HUDEP-2 (cell line): ENCODE data around the gene RNF148.
"Not testable (repeated sequence)": the region's sequence is repeated elsewhere in the genome, so short reads cannot be mapped to it uniquely, and the experiment has no call there.

Experiments used
- DNase-seq, 76 experiments: peaks; one replicate each; lab custom pipeline; 2025; ENCODE audit not compliant: unreplicated experiment in 76 of 76; lab: John Stamatoyannopoulos, UW

The RNF148 gene

DNA sequence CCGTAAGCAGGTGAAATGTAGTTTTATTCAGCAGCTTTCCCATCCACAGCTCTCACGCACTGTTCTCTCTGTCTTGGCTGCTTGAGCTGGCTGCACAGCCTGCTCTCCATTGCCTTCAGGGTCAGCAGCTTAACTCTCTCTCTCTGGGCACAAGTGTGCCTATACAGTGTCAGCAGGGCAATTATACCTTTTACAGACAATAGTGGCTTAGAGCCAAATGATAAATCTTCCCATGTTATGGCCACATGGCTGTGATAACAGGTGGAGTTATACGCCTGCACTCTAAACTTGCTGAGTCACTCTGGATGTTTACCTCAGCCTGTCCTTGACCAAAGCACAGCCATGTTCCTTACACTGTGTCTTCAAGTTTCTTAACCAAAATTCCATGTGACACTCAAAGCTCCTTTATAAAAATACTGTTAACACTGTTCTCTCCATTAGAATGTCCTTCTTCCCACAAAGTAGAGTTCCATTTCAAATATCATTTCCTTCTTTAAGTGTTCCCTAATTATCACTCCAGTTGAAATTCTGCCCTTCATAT is 9.9 kb downstream of the RNF148 start:
- DNase-seq, result no peak

DNA sequence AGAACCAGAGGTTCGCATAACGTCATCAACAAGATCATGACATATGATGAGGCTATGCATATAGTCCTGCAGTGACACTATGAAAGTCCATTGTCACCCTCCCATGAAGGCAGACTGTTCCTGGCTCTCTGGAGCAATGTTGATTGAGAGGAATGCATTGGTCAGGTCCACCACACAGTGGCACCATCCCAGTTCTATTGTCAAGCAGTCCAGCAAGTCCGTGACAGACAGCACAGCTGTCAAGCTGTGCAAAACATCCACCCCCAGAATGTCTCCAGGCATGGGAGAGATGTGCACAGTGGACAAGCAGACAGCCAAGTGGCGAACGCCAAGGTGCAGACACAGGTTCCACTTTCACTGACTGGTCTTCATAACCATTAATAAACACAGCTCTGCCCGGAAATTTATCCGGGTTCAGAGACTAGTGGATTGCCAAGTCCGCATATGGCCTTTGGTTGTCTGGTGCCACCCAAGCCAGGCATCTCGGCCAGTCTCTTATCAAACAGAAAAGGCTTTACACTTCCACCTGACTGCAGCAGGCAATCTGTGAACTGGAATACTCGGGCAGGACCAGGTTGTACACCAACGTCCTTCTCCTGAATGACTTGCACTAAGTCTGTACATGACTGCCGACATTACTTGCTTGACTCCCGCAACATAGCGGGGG is 11.0 kb downstream of the RNF148 start:
- DNase-seq, result no peak

- DNase-seq, result no peak
These were observed 13.2 kb downstream of the RNF148 start for GRCh38 chr7:122689346-122690109.

- DNase-seq, result no peak
These were observed 14.2 kb downstream of the RNF148 start for GRCh38 chr7:122688400-122688998.

DNA sequence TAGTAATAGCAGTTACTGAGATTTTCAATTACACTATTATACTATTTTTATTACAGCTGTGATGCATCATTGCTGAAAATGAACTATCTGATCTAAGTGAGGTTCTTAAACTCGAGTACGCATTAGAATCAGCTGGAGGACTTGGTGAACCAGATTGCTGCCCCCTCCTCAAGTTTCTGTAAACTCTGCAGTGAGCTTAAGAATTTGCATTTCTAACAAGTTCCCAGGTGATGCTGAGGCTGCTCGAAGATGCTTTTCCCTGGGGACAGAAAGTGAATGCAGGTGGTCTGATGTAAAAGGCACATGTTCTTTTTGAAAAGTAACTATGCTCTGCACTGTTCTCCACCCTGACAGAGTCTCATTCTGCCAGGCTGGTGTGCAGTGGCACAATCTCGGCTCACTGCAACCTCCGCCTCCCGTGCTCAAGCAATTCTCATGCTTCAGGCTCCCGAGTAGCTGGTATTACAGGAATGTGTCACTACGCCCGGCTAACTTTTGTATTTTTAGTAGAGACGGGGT is 16.3 kb downstream of the RNF148 start:
- DNase-seq, result no peak

DNA sequence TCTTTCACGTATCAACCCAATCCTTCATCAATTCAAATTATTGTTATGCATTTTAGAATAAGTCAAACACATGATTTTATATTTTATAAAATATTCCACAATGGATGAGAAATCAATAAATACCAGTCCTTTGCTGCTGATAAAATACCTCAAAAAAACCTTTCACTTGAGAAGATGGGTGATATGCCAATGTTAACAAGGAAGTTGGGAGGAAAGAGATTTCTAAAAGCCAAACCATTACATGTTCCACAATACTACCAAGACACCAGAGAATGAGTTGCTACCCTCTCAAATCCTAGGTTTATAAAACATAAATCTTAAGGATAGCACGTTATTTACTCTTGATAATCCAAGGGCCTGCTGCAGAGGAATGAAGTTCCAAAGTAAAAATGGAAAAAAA is 18.2 kb downstream of the RNF148 start:
- DNase-seq, result no peak

DNA sequence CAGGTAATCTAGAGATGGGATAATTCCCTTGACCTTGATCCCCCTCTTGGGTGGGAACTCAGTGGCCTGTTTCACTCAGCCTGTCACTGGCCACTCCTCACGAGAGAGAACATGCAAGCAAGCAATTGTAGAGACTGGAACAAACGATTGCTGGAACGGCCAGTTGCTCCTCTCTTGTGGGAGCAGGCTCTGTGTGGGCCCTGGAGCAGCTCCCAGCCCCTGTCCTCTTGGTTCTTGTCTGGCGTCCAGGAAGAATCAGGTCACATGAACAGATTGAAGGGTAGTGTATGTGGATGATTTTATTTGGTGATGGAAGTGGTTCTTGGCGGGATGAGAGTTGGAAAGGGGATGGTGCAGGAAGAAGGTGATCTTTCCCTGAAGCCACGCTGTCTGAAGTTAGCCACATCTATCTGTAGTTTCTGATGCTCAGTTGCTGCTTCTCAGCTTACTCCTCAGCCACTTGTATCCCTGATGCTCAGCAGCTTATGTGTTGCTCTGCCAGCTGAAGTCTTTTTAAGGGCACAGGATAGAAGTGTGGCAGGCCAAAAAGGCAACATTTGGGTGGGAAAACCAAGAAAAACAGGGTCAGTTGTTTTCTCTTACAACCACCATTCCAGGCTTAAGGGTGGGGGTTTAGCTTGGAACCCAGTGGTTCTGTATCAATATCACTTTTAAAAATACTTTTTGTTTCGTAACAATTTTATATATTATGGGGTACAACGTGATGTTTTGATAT is 19.7 kb downstream of the RNF148 start:
- DNase-seq, result no peak

DNA sequence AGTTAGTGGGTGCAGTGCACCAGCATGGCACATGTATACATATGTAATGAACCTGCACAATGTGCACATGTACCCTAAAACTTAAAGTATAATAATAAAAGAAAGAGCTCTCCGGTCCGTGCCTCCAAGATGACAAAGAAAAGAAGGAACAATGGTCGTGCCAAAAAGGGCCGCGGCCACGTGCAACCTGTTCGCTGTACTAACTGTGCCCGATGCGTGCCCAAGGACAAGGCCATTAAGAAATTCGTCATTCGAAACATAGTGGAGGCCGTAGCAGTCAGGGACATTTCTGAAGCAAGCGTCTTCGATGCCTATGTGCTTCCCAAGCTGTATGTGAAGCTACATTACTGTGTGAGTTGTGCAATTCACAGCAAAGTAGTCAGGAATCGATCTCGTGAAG is 21.5 kb downstream of the RNF148 start:
- DNase-seq, result not testable (repeated sequence)

DNA sequence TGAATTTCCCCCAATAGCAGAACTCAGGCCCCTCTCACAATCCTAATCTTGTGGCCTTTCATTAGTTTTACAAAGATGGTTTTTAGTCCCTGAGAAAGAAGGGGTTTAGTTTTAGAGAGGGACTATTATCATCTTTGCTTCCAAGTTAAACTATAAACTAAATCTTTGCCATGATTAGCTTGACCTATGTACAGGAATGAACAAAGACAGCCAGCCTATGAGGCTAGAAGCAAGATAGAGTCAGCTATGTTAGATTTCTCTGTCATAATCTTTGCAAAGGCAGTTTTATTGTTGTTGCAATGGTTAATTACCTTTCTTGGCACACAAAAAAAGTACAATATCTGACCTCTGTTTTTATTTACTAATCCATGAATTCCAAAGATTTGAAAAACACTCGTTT is 22.9 kb downstream of the RNF148 start:
- no peak for DNase-seq

- not testable (repeated sequence) for DNase-seq
These were observed 23.4 kb downstream of the RNF148 start for GRCh38 chr7:122679269-122679709.

DNA sequence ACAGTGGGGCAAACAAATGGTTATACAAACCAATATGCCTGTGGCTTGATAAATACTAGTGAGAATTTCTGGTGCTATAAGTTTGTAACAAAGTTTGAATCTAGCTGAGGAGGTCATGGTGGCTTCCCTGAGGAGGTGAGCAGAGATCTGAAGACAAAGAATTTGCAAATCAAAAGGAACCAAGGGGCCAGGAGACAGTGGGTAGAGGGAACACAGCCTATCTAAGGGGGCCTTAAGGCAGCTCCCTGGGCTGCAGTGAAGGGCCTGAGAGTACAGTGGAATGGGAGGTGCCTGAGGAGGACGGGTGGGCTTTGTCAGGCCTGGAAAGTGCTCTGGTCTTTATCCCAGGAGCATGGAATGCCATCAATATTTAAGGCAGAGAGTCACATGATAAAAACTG is 25.6 kb downstream of the RNF148 start:
- DNase-seq, result no peak

- DNase-seq, result no peak
These were observed 26.3 kb downstream of the RNF148 start for GRCh38 chr7:122676466-122676865.

DNA sequence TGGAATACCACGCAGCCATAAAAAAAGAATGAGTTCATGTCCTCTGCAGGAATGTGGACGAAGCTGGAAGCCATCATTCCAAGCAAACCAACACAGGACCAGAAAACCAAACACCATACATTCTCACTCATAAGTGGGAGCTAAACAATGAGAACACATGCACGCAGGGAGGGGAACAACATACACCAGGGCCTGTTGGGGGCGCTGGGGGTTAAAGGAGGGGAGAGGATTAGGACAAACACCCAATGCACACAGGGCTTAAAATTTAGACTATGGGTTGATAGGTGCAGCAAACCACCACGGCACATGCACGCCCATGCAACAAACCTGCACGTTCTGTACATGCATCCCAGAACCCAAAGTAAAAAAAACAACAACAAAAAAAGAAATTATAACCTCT is 27.1 kb downstream of the RNF148 start:
- DNase-seq, result no peak

DNA sequence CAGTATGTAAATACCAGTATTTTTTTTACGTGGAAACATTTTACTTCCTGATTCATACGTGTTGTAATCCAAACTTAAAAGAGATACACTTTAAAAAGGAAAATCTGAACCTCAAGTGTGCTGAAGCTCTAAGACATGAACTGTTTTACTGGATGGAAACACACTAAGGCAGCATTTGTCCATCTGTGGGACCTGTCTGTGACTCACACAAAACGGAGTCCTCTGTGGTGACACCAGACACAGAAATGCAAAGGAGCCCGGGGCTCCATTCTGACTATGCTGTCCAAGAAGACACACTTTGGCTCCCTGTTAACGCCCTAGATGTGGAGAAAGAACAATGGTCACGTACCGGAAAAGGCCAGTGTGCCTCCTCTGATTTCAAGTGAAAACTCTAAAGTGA is 27.7 kb downstream of the RNF148 start:
- DNase-seq, result no peak

GRCh38 chr7:122674502-122674901 is 28.2 kb downstream of the RNF148 start:
- no peak for DNase-seq

GRCh38 chr7:122673951-122674350 is 28.8 kb downstream of the RNF148 start:
- no peak for DNase-seq

- no peak for DNase-seq
These were observed 30.2 kb downstream of the RNF148 start for GRCh38 chr7:122672536-122672935.

DNA sequence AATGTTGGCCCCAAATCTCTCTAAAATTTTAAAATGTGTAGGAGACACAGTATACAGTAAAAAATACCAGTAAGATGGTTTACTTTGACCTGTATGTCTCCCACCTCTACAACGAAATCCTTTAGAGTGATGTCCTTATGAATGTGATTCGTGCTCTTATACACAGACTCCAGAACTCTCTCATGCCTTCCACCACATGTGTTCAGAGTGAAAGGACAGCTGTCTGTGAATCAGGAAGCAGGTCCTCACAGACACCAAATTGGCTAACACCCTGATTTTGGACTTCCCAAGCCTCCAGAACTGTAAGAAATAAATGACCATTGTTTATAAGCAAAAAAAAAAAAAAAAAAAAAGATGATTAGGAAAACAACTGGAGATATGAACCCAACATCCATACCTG is 39.0 kb downstream of the RNF148 start:
- no peak for DNase-seq

DNA sequence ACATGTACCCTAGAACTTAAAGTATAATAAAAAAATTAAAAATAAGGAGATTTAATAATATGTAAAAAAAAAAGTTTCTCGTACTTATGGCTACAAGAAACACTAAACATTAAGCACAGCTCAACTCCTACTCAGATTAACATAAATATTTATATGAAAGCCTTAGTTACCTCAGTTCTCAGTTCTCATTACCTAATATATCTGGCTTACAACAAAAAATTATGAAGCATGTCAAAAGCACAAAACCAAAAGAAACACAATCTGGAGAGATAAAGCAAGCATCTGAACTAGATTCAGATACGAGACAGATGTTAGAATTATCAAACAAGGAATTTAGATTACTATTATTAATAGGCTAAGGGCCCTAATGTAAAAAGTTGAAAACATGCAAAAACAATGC is 43.9 kb downstream of the RNF148 start:
- DNase-seq, result no peak

DNA sequence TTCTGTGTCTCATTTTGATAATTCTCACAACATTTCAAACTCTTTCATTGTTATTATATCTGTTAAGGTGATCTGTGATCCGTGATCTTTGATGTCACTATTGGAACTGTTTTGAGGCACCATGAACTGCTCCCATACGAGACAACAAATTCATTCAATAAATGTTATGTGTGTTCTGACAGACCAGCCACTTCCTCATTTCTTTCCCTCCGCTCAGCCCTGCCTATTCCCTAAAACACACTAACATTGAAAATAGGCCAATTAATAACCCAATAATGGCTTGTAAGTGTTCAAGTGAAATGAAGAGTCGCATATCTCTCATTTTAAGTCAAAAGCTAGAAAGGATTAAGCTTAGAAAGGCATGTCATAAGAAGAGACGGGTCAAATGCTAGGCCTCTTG is 49.0 kb downstream of the RNF148 start:
- no peak for DNase-seq

- no peak for DNase-seq
These were observed 49.8 kb downstream of the RNF148 start for GRCh38 chr7:122652876-122653275.
